DMS53 treated with DMSO at 0.1 percent for 48 hours (cell line): ENCODE measurements around the gene UBE4B.

Experiments used
- DNase-seq: peaks from one replicate; lab custom pipeline; 2025; ENCODE audit not compliant: unreplicated experiment; lab: John Stamatoyannopoulos, UW

The UBE4B gene

DNA sequence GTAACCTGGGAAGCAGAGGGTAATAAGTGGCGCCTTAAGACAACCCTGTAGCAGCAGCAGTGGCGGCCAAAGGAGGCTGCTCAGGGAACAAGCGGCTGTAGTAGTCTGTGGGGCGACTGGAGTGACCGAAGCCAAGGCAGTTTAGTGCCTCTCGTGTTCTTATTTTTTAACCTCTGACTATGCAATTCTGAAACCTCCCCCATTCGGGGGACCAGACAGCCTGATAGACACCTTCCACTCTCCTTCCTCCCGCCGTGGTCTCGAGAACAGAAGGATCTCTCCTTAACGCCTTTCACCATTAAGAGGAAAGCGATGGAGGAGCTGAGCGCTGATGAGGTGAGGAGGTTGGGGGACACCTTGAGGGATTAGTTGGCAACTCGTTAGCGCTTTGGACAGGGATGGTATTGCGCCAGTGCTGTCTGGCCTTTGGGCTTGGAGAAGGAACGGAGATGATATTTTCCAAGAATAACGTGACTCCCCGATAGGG lies 644 bp downstream of the UBE4B start:
- peak; percentile 28 for DNase-seq

- no peak for DNase-seq
Observed at GRCh38 chr1:10042746-10043145, 10.0 kb downstream of the UBE4B start.

DNA sequence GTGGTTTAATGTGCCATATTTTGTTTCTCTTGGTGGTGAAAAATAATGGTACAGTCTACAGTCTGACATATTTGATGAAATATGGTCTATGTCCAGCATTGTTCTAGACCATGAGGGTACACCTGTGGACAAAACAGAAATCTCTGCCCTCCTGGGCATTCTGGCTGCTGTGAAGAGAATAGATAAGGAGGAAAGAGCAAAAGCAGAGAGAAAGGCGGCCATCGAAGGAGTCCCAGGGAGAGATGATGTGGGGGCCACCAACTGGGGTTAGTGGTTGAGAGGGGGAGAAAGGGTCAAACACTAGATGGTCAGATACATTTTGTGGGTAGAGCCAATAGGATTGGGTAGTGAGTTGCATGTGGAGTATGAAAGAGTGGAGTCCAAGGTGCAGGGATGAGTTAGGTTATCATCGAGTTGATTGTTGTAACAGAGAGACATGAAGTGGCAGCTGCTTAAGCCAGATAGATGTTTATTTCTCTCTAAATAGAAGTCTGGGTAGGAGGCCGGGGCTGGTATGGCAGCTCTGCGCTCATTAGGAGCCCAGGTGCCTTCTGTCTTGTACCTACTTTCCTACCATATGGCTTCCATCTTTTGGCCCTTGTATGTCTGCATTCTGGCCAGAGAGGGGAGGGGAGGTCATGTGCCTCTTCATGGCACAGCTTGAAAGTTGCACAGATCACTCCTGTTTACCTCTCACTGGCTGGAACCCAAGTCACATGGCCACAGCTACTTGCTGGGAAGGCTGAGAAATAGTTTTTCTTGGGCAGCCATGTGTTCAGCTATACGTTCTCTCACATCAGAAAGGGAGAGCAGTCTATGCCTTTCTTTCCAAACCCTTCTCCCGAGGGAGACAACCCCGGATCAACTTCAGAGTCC lies 13.0 kb downstream of the UBE4B start:
- DNase-seq: no peak

DNA sequence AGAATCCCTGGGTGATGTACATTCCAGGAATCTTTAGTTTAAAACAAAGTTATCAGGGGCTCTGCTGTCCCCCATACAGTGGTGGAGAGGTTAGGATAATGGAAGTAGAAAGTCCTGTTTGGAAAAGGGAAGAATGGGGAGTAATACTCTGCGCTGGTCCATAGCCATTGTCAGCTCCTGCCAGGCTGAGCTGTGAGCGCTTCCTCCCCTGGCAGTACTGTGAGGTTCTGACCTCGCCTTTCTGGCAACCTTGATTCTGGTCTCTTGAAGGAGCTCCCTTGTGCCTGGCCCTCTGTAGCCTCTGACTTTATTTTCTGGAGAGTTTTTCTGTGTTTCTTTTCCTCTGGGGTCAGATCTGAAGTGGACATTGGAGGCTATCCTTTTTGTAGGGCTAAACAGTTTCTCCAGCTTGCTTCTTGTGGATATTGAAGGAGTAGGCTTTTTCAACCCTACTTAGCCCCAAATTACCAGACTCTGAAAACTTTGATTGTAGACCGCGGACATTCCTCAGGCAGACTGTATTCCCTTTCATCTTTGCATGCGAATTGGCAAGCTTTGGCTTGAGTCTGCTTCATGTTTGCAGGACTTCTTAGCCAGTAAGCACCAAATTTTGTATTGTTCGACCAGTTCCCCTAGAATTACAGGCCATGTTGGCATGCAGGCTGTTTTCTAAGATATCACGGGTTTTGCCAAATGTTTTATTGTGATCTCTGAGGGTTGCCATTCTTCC lies 13.8 kb downstream of the UBE4B start:
- DNase-seq: no peak

DNA sequence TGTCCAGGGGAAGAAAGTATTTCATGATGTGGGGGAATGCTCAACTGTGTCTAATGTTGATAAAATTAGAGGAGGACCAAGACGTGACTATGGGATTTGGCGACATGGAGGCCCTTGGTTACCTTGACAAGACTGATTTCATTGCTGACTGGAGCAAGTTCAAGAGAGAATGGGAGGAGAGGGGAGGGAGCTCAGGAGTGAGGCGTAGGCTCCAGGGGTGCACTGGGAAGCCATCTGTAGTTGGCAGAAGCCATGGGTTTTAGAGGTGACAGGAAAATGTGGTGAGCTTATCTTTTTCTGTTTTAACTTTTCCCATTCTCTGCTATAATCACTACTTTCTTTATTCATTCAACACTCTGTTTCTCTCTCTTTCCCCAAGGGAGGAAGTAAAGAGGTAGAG lies 15.8 kb downstream of the UBE4B start:
- no peak for DNase-seq

DNA sequence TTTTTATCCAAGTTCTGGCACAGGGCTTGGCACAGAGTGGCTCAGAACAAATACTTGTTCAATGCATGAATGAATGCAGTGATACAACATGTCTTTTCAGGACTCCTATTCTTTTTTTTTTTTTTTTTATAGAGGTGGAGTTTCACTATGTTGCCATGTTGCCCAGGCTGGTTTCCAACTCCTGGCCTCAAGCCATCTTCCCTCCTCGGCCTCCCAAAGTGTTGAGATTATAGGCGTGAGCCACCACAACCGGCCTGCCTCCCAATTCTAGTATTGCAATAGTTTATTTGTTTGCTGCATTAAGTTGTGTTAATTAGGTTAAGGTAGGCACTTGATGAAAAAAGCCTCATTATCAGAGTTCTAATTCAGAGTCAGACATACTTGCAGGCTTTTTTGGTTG lies 17.9 kb downstream of the UBE4B start:
- no peak for DNase-seq

GRCh38 chr1:10051656-10052055 lies 18.9 kb downstream of the UBE4B start:
- no peak for DNase-seq

- DNase-seq: no peak
Observed at GRCh38 chr1:10052347-10052746, 19.6 kb downstream of the UBE4B start.

GRCh38 chr1:10054465-10054864 lies 21.7 kb downstream of the UBE4B start:
- no peak for DNase-seq

- peak; percentile 74 for DNase-seq
Observed at GRCh38 chr1:10056599-10056987, 23.8 kb downstream of the UBE4B start.

GRCh38 chr1:10057343-10057742 lies 24.6 kb downstream of the UBE4B start:
- DNase-seq: no peak

DNA sequence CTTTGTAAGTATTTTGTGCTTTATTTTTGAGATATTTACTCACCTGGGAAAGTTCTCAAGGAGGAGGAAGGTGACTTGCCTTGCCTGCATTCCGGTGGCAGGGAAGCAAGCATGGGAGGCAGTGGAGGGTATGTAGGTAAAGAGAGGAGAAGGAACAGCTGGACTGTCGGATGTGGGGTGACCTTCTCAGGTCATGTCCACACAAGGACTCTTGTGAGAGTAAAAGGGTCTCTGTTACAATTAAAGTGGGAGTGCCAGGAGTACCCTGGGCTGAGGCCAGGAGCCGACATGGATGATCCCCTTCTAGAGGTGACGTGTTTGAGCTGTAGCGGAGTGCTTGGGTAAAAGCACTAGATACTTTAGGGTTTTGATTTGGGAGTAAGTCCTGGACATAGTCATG lies 25.0 kb downstream of the UBE4B start:
- DNase-seq: no peak

DNA sequence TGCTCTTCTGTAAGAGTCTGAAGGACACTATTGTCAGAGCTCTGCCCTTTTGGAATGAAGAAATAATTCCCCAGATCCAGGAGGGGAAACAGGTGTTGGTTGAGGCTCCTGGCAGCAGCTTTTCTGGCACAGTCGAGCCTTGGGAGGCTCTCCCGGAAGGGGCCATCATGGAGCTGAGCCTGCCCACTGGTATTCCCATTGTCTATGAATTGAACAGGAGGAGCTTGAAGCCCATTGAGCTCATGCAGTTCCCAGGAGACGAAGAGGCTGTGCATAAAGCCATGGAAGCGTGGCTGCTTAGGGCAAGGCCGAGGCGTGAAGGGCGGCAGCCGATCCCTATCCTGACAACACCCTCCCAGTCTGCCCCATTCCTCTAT lies 26.6 kb downstream of the UBE4B start:
- no peak for DNase-seq

DNA sequence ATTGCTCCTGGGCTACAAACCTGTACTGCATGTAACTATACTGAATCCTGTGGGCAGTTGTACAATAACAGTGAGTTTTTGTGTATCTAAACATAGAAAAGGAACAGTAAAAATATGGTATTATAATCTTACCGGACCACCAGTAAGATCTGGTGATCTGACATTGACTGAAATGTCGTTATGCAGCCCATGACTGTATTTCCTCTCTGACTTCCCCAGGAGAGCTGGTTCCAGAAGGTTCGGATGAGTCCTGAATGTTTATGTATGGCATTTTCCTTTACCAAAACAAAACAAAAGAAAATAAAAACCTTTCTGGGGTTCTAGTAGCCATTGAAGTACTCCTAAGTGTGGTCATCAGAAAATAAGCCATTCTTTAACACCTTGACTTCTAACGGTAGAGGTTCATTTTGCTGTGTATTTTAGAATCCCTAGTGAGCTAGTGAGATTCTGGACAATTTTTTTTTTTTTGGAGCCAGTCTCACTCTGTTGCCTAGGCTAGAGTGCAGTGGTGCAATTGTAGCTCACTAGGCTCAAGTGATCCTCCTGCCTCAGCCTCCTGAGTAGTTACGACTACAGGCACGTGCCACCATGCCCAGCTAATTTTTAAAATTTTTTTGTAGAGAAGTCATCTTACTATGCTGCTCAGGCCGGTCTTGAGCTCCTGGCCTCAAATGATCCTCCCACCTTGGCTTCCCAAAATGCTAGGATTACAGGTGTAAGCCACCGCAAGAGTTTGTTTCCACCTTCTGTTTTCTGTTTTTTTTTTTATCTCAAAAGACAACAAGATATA lies 27.7 kb downstream of the UBE4B start:
- no peak for DNase-seq

DNA sequence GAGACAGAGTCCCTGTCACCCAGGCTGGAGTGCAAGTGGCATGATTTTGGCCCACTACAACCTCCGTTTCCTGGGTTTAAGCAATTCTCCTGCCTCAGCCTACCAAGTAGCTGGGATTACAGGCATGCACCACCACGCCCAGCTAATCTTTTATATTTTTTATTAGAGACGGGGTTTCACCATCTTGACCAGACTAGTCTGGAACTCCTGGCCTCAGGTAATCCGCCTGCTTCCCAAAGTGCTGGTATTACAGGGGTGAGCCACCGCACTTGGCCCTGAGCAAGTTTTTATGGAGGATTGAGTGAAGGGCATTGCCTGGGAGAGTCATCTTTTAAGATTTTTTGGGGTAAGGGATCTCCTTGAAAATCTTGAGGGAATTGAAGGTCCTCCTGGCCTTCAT lies 28.5 kb downstream of the UBE4B start:
- DNase-seq: no peak

DNA sequence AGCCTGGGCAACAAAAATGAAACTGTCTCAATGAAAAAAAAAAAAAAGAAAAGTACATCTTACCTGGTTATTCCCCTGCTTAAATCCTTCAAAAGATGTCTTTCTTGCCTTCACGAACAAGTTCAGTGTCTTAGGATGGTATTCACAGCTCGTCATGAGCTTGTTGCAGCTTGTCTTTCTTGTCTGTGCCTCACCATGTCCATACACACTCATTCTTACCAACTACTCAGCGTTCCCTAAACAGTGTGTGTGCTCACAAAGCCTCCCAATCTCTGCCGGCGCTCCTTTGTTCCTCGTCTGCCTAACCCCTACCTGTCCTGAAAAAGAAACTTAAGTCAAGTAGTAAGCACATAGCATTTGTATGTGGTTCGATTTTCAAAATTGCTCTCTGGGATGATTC lies 31.1 kb downstream of the UBE4B start:
- no peak for DNase-seq

- DNase-seq: no peak
Observed at GRCh38 chr1:10064416-10065343, 31.9 kb downstream of the UBE4B start.

DNA sequence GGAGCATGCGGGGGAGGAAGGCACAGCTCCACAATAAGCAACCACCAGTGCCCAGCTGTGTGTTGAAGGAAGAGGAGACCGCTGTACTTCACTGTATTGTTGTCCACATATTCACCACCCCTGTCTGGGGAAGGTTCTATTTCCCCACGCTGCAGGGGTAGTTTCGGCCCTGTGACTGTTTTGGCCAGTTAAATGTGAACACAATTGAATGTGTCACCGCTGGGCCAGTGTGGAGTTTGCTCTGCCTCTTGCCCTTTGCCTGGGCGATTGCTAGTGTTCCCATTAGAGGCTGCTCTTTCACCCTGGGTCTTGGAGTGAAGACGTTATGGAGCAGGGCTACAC lies 32.6 kb downstream of the UBE4B start:
- no peak for DNase-seq

GRCh38 chr1:10065760-10066159 lies 33.0 kb downstream of the UBE4B start:
- no peak for DNase-seq

GRCh38 chr1:10068605-10069294 lies 36.0 kb downstream of the UBE4B start:
- no peak for DNase-seq
